ENCODE data around the gene GPSM1.

- TF ChIP-seq YY1 (IDR thresholded peaks at IDR 0.05) (no peak), FOXA2 (IDR thresholded peaks at IDR 0.05) (no peak), GABPA (IDR thresholded peaks at IDR 0.05 in 1 of 2, conservative IDR thresholded peaks at IDR 0.05 in 1 of 2) (no peak), CTCF (IDR thresholded peaks at IDR 0.05; ENCODE audit: low read depth, low read length, missing input control) (no peak), MAX (IDR thresholded peaks at IDR 0.05) (no peak), REST (IDR thresholded peaks at IDR 0.05) (no peak), ATF3 (IDR thresholded peaks at IDR 0.05) (no peak), JUND (IDR thresholded peaks at IDR 0.05) (no peak), SP1 (IDR thresholded peaks at IDR 0.05) (no peak)
Observed at GRCh38 chr9:136316896-136317676, 10.3 kb upstream of the GPSM1 start.

All from liver (tissue), 3 donors.